Measurements from ENCODE around the gene ELF5. TPM values are rescaled to one million over a fixed set of nuclear protein-coding genes. Genes with fewer than 3 reads are reported as not detected.

ELF5 gene
- total RNA-seq, 2 donors from 2014 or later, result not detected

DNA sequence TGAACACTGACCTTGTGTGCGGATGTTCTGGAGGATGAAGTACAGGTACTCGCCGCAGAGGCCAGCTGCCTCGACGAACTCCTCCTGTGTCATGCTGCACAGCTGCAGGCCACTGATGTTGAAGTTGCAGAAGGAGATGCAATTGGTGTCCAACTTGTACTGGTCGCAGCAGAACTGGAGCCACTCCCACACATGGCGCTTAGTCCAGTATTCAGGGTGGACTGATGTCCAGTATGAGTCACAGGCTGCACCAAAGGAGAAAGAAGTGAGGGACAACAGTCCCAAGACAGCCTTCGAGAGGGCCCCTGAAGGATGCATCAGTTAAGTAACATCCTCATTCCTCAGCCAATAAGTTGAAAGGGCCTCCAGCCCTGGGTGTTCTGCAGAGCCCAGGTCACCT, 20.1 kb downstream of the ELF5 start:
- Mint-ChIP-seq H3K36me3 (ENCODE audit: low read depth) (no peaks in the 10 kb centered on the region), H3K27ac (no peak overlapping the region), H3K27me3 (peaks cover 4% of the 10 kb centered on the region), H3K9me3 (no peaks in the 10 kb centered on the region), H3K4me1 (no peaks in the 10 kb centered on the region), H3K4me3 (no peak overlapping the region)
- no peak for ATAC-seq (replicated peaks)

DNA sequence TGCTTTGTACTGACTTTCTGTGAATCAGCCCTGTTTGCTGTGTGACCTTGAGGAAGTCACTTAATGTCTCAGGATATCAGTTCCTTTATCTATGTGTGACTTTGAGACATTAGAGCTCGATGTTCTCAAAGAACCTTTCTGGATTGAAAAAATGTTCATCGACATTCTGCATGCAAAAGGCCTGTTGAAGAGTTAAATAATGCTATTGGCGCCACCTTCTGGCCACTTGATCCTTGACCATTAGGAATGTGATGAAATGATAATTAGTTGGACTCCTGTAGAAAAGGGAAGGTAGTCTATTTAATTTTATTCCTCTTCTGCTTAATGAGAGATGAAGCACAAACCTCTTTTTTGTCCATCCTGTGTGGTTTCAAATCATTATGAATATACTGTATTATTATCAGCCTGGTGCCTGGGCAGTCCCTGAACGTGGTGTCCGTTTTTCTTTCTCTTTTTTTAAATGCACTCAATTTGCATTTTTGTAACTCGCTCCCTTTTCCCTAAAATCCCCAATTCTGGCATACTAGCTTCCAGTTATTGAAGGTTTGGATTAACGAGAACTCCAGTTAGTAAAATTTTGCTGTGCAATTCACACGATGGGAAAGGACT, 20.7 kb downstream of the ELF5 start:
- Mint-ChIP-seq H3K27ac (no peak overlapping the region), H3K9me3 (no peaks in the 10 kb centered on the region), H3K4me3 (no peak overlapping the region), H3K36me3 (ENCODE audit: low read depth) (no peaks in the 10 kb centered on the region), H3K4me1 (no peaks in the 10 kb centered on the region), H3K27me3 (peaks cover 6% of the 10 kb centered on the region)
- ATAC-seq (replicated peaks), result no peak

DNA sequence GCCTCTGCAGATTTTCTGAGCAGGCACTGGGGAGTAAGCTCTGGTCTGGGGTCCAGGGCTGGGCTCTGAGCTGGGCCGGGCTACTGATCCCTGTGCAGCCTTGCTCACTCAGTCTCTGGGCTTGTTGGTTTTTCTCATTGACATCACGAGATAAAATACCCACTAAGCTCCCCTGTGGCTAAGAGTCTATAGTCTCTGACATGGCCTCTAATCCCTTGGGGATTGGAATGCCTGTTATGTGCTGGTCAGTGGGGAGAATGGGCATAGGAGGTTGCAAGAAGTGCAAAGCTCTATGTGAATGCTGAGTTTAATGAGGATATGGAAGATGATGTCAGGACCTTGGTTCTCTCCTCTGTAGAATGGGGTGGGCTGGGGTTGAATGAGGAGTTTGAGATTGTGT, 23.3 kb downstream of the ELF5 start:
- Mint-ChIP-seq H3K36me3 (ENCODE audit: low read depth) (no peaks in the 10 kb centered on the region), H3K27me3 (peaks cover 11% of the 10 kb centered on the region), H3K27ac (no peak overlapping the region), H3K4me3 (no peak overlapping the region), H3K9me3 (no peaks in the 10 kb centered on the region), H3K4me1 (no peaks in the 10 kb centered on the region)
- ATAC-seq (replicated peaks), result no peak

DNA sequence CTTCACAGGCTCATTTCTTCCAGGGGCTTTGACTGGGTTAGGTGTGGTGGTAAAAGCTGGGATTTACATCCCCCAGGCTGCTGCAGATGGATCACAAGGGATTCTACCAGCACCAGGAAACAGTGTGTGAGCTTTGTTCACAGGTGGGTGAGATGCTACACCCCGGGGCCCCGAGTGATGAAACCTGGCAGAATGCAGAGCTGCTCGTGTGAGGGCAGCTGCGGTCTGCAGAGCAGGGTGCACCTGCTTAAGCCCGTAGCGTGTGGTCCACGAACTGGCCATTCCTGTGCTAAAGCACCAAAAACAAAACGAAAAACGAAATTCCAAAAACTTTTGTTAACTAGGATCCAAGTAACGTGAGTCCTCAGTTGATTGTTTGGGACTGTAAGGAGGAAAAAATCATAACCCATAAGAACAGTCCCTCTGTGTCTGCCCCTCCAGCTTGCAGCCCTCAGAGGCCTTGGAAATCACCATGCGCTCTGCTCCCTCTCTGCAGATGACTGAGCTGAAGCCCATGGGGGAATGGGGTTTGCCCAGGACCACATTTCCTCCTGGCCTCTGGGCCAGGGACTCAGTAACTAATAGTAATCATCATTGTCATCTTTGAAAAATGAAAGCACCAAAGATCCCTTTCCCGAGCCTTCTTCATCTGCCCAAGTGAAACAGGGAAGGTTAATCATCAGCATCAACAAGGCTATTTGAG, 24.6 kb downstream of the ELF5 start:
- no peak overlapping the region for H3K4me3 Mint-ChIP-seq

DNA sequence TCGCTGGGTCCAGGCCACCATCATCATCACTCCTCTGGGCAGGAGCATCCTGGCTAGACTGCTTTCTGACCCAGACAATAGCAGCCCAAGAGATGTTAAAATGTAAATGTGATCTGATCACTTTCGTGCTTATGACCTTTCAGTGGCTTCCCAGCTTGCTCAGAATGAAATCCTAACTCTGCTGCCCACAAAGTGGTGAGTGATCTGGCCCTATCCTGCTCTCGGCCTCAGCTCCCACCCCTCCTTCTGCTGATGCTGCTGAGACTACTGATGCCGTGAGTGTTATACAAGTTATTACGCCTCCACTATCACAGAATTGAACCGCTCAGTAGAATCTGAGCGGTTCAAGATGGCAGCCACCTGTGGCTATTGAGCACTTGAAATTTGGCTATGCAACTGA, 26.2 kb downstream of the ELF5 start:
- no peaks in the 10 kb centered on the region for H3K4me1 Mint-ChIP-seq
- H3K9me3 Mint-ChIP-seq, result no peaks in the 10 kb centered on the region
- H3K36me3 Mint-ChIP-seq (ENCODE audit: low read depth), result no peaks in the 10 kb centered on the region
- ATAC-seq (replicated peaks), result peak; percentile 68
- no peak overlapping the region for H3K4me3 Mint-ChIP-seq
- H3K27ac Mint-ChIP-seq, result no peak overlapping the region
- H3K27me3 Mint-ChIP-seq, result peaks cover 15% of the 10 kb centered on the region

More for the DNA sequence above, 24.6 kb downstream of the ELF5 start:
- Mint-ChIP-seq H3K27me3 (peaks cover 15% of the 10 kb centered on the region), H3K27ac (no peak overlapping the region), H3K4me1 (no peaks in the 10 kb centered on the region), H3K9me3 (no peaks in the 10 kb centered on the region), H3K36me3 (ENCODE audit: low read depth) (no peaks in the 10 kb centered on the region)
- ATAC-seq (replicated peaks), result no peak

DNA sequence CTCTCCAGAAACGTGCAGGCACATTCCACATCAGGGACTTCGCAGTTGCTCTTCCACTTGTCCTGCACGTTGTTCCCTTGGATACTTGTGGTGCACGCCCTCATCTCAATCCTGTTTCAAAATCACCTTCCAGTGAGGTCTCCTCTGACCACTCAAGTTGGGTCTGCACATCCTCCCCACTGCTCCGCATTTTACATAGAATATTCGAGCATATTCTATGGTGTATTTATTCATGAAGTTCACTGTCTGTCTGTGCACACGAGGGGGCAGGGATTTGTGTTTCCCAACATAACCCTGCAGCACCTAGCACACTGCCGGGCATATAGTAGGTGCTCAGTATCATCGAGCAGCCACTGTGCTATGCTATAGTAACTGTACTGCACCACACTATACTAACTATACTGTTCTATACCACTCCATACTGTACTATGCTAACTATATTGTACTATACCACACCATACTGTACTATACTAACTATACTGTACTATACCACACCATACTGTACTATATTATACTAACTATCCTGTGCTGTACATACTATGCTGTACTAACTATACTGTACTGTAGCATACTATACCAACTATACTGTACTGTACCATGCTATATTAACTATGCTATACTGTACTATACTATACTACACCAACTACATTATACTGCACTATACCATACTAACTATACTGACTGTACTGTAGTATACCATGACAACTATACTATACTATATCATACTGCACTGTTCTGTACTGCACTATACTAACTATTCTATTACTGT, 30.3 kb downstream of the ELF5 start:
- peak; percentile 17 for ATAC-seq (replicated peaks)
- H3K4me3 Mint-ChIP-seq, result no peak overlapping the region
- no peak overlapping the region for H3K27ac Mint-ChIP-seq
- H3K27me3 Mint-ChIP-seq, result peaks cover 15% of the 10 kb centered on the region
- no peaks in the 10 kb centered on the region for H3K9me3 Mint-ChIP-seq
- H3K36me3 Mint-ChIP-seq (ENCODE audit: low read depth), result no peaks in the 10 kb centered on the region
- no peaks in the 10 kb centered on the region for H3K4me1 Mint-ChIP-seq

DNA sequence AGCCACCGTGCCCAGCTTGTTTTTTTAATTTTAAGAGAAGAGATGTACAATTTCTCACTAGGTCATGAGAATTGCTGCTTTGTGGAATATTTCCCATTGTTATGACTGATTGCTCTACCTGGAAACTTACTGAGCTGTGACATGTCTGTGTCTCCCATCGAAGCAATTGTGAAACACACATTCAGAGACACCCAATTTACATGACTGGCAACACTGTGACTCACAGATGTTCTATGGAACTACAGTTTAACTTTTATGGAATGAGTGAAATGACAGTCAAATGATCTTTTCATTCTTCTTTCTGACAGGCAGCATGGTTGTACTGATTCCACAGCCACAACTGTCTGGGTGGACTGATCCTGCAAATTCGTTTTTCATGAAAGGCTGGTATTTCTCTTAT, 32.3 kb downstream of the ELF5 start:
- Mint-ChIP-seq H3K4me1 (no peaks in the 10 kb centered on the region), H3K4me3 (no peak overlapping the region), H3K9me3 (no peaks in the 10 kb centered on the region), H3K27ac (no peak overlapping the region), H3K36me3 (ENCODE audit: low read depth) (no peaks in the 10 kb centered on the region), H3K27me3 (peaks cover 12% of the 10 kb centered on the region)
- ATAC-seq (replicated peaks), result no peak

DNA sequence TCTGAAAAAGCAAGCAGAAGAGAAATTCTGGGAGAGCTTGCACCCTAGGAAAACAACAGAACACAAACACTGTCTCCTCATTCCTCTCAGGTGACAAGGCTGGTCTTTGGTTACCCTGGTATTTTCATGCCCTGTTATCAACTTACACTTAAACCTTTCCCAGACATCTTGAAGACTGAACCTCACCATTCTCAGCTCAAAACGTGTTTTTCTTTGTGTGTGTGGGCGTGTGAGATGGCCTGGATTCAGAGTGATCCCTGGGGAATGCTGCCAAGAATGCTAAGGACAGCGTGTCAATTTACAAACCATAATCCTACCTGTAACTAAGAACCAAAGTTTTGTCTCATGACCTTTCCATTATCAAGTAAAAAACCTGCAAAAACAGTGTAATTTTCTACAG, 33.3 kb downstream of the ELF5 start:
- Mint-ChIP-seq H3K36me3 (ENCODE audit: low read depth) (no peaks in the 10 kb centered on the region), H3K27me3 (peaks cover 9% of the 10 kb centered on the region), H3K27ac (no peak overlapping the region), H3K4me3 (no peak overlapping the region), H3K4me1 (no peaks in the 10 kb centered on the region), H3K9me3 (no peaks in the 10 kb centered on the region)
- ATAC-seq (replicated peaks), result no peak

DNA sequence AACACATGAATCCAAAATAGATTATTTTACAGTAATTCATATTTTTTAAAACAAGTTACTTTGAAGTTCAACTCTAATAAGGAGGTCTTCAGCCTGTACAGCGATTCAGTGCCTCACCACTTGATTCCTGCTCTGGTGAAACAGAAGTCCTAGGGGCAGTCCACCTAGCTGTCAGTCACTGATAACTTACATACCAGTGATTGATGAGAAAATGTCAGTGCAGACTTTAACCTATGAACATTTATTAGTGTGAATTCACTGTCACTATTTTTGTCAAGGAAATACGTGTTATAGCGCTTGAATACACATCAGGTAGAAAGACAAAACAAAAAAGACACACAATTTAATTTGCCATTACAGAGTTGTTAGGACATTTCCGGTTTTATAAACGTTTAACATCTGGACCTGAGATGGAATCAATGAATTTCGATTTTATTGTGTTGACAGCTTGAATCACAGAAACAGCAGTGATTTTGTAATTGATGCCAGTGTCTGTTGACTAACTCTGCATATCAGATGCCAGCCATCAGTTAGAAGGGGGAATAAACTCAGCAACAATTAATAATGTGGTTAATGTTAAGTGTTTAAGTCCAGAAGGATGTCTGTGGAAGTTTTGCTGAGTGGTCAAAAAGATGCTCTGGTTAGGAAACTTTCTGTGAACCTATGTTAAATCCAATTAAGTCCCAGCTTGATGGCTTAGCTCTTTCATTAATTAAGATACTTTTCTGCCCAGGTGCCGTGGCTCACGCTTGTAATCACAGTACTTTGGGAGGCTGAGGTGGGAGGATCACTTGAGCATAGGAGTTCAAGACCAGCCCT, 34.5 kb downstream of the ELF5 start:
- ATAC-seq (replicated peaks), result no peak
- H3K36me3 Mint-ChIP-seq (ENCODE audit: low read depth), result peaks cover under 1% of the 10 kb centered on the region

DNA sequence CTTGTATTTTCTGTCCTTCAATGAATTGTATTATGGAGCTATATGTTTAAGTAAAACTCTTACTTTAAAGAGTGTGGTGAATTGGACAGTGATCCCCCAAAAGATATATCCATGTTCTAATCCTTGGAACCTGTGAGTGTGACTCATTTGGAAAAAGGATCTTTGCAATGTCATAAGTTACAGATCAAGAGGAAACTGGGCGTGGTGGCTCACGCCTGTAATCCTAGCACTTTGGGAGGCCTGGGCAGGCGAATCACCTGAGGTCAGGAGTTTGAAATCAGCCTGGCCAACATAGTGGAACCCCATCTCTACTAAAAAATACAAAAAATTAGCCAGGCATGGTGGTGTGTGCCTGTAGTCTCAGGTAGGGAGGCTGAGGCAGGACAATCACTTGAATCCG, 36.7 kb downstream of the ELF5 start:
- Mint-ChIP-seq H3K27me3 (no peaks in the 10 kb centered on the region), H3K36me3 (ENCODE audit: low read depth) (peaks cover 23% of the 10 kb centered on the region), H3K4me3 (no peak overlapping the region), H3K4me1 (no peaks in the 10 kb centered on the region), H3K9me3 (no peaks in the 10 kb centered on the region), H3K27ac (no peak overlapping the region)
- no peak for ATAC-seq (replicated peaks)

More for the DNA sequence above, 34.5 kb downstream of the ELF5 start:
- Mint-ChIP-seq H3K27me3 (no peaks in the 10 kb centered on the region), H3K4me3 (no peak overlapping the region), H3K4me1 (no peaks in the 10 kb centered on the region), H3K9me3 (no peaks in the 10 kb centered on the region), H3K27ac (no peak overlapping the region)

DNA sequence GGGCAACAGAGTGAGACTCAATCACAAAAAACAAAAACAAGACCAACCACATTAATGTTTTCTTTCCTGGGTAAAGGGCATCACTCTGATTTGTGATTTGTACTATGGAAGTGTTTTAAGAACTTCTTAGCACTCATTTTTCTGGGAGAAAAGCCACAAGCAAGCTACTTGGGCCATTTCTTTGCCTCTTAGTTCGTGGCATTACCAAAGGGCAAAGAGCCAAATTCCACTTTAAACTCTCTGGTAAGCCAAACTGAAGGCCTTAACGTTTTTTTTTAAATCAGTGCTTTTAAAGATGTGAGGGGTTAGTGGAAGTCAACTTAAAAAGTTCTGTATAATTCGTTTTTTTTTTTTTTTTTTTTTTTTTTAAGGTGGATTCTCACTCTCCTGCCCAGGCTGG, 37.9 kb downstream of the ELF5 start:
- Mint-ChIP-seq H3K4me3 (no peak overlapping the region), H3K9me3 (no peaks in the 10 kb centered on the region), H3K36me3 (ENCODE audit: low read depth) (peaks cover 34% of the 10 kb centered on the region), H3K4me1 (no peaks in the 10 kb centered on the region), H3K27ac (no peak overlapping the region), H3K27me3 (no peaks in the 10 kb centered on the region)
- no peak for ATAC-seq (replicated peaks)

DNA sequence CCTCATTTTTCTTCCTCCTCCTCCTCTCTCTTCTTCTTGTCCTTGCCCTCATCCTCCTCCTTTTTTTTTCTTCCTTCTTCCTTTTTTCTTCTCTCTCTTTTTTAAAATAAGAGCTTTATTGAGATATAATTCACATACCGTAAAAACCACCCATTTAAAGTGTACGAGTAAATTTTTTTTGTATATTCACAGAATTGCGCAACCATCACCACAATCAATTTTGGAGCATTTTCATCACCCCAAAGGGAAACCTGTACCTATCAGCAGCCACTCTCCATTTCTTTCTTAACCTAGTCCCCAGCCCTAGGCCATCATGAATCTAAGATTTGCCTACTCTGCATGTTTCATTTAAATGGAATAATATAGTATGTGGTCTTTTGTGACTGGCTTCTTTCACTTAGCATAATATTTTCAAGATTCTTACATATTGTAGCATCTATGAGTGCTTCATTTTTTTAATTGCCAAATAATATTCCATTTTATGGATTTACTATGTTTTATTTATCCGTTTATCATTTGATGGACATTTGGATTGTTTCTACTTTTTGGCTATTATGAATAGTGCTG, 39.9 kb downstream of the ELF5 start:
- Mint-ChIP-seq H3K27ac (peak overlapping the region; percentile 22), H3K36me3 (ENCODE audit: low read depth) (peaks cover 42% of the 10 kb centered on the region)

DNA sequence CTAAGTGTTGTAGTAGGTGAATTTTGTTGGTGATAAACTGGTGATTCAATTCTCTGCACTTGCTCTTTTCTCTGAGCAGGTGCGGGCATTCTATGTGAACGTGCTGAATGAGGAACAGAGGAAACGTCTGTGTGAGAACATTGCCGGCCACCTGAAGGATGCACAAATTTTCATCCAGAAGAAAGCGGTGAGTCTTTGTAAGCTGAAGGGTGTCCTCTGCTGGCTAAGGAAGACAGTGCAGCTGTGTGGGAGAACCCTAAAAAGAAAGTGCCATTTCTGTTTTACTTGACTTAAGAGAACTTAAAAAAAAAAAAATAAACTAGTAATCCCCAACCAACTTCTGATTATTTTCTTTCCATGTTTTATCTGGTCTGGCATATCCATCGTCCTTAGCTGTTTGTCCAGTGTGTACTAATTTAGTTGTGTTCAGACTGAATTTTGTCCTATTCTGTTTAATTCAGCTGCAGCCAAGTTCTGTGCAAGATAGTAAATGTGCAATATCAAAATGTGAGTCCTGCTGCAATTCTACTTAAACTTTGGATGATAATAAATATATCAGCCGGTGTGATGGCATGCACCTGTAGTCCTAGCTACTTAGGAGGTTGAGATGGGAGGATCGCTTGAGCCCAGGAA, 45.3 kb downstream of the ELF5 start:
- Mint-ChIP-seq H3K36me3 (ENCODE audit: low read depth) (peaks cover 79% of the 10 kb centered on the region), H3K27me3 (no peaks in the 10 kb centered on the region), H3K9me3 (peaks cover 6% of the 10 kb centered on the region), H3K4me1 (peaks cover 5% of the 10 kb centered on the region), H3K27ac (no peak overlapping the region), H3K4me3 (no peak overlapping the region)
- ATAC-seq (replicated peaks), result peak; percentile 56

More for the DNA sequence above, 39.9 kb downstream of the ELF5 start:
- Mint-ChIP-seq H3K27me3 (no peaks in the 10 kb centered on the region), H3K4me3 (no peak overlapping the region), H3K4me1 (no peaks in the 10 kb centered on the region), H3K9me3 (no peaks in the 10 kb centered on the region)
- ATAC-seq (replicated peaks), result no peak

All from activated T-helper 17 cell treated with anti-CD3 and anti-CD28 coated beads, Interleukin-2, amount 50 U/mL, for 72 hours (primary cell).